Renal cortex interstitium (tissue), 11 donors: ENCODE data around the gene FBXO9. TPM values are rescaled to one million over a fixed set of nuclear protein-coding genes. Genes with fewer than 3 reads are reported as not detected.
A peak's percentile ranks its signal among the peaks of the same experiment; 100 is the strongest.
"Not testable (repeated sequence)": the region's sequence is repeated elsewhere in the genome, so short reads cannot be mapped to it uniquely, and the experiment has no call there.

Experiments used
- DNase-seq, 11 donors: peaks; one replicate each; pipeline ENCODE4 v3.0.0-alpha.2; 2013; ENCODE audit warnings: low read depth in 9 of 11, low spot score in 4 of 11; ENCODE audit errors: extremely low read depth in 1 of 11
- polyA plus RNA-seq, 3 donors: library from polyadenylated mRNA; unstranded; fragments of 120-200 nt; gene quantifications; one replicate each; pipeline ENCODE4 v1.2.1, GENCODE V29; 2013; ENCODE audit not compliant: insufficient read length in 3 of 3

Gene FBXO9
- polyA plus RNA-seq, 3 donors = 89.6 to 122 (median 94.2) TPM

GRCh38 chr6:53042112-53042511 lies 23.1 kb upstream of the FBXO9 start:
- no peak for DNase-seq

GRCh38 chr6:53043581-53043980 lies 21.6 kb upstream of the FBXO9 start:
- no peak for DNase-seq

- no peak for DNase-seq
Measured at GRCh38 chr6:53044071-53044470, 21.1 kb upstream of the FBXO9 start.

GRCh38 chr6:53044572-53044971 lies 20.6 kb upstream of the FBXO9 start:
- DNase-seq = no peak

GRCh38 chr6:53045891-53046673 lies 19.1 kb upstream of the FBXO9 start:
- DNase-seq = no peak

- no peak for DNase-seq
Measured at GRCh38 chr6:53048431-53049195, 16.6 kb upstream of the FBXO9 start.

- DNase-seq = no peak
Measured at GRCh38 chr6:53049415-53049814, 15.8 kb upstream of the FBXO9 start.

- not testable (repeated sequence) for DNase-seq
Measured at GRCh38 chr6:53052152-53052551, 13.1 kb upstream of the FBXO9 start.

GRCh38 chr6:53054532-53054931 lies 10.7 kb upstream of the FBXO9 start:
- no peak for DNase-seq

GRCh38 chr6:53055873-53056272 lies 9.3 kb upstream of the FBXO9 start:
- DNase-seq = no peak

- DNase-seq = no peak
Measured at GRCh38 chr6:53056273-53056672, 8.9 kb upstream of the FBXO9 start.

GRCh38 chr6:53058388-53059195 lies 6.6 kb upstream of the FBXO9 start:
- no peak for DNase-seq

- no peak for DNase-seq
Measured at GRCh38 chr6:53059648-53060589, 5.3 kb upstream of the FBXO9 start.

- DNase-seq = peak in 1 of 11 donors; percentile 6
Measured at GRCh38 chr6:53062169-53062539, 3.0 kb upstream of the FBXO9 start.

- not testable (repeated sequence) for DNase-seq
Measured at GRCh38 chr6:53064255-53064654, 949 bp upstream of the FBXO9 start.

- peak; percentile 91 to 99 (median 96) for DNase-seq
Measured at GRCh38 chr6:53064726-53065265, 408 bp upstream of the FBXO9 start.

GRCh38 chr6:53066077-53066417 lies 843 bp downstream of the FBXO9 start:
- DNase-seq = peak in 4 of 11 donors; percentile 26 to 42 (median 31)

- DNase-seq = no peak
Measured at GRCh38 chr6:53066874-53067706, 1.9 kb downstream of the FBXO9 start.
